ENCODE results near the gene PRKCA.
"Not testable (repeated sequence)": the region's sequence is repeated elsewhere in the genome, so short reads cannot be mapped to it uniquely, and the experiment has no call there.

PRKCA gene

GRCh38 chr17:66379996-66380395 lies 77.6 kb downstream of the PRKCA start:
- DNase-seq (ENCODE audit: low read depth in 2 of 2, low spot score in 1 of 2), result no peak

GRCh38 chr17:66381701-66382362 lies 79.4 kb downstream of the PRKCA start:
- no peak for DNase-seq (ENCODE audit: low read depth in 2 of 2, low spot score in 1 of 2)

DNA sequence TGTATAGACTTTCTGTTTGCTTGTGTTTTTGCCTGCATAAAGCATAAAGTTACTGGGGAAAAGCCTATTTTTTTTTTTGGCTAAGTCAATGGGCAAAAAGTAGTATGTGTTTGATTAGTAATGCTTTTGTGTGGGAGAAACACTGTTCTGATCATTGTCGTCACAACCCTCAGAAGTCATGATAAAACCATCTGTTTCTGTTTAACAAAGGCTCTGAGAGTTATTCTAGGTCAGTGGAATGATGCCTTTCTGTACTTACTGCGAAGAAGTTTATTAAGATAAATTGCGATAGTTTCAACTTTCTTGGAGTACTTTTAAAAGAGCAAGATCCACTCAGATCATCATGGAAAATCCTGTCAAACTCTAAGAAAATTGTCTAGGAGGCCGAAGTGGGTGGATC lies 80.9 kb downstream of the PRKCA start:
- DNase-seq (ENCODE audit: low read depth in 2 of 2, low spot score in 1 of 2), result no peak

DNA sequence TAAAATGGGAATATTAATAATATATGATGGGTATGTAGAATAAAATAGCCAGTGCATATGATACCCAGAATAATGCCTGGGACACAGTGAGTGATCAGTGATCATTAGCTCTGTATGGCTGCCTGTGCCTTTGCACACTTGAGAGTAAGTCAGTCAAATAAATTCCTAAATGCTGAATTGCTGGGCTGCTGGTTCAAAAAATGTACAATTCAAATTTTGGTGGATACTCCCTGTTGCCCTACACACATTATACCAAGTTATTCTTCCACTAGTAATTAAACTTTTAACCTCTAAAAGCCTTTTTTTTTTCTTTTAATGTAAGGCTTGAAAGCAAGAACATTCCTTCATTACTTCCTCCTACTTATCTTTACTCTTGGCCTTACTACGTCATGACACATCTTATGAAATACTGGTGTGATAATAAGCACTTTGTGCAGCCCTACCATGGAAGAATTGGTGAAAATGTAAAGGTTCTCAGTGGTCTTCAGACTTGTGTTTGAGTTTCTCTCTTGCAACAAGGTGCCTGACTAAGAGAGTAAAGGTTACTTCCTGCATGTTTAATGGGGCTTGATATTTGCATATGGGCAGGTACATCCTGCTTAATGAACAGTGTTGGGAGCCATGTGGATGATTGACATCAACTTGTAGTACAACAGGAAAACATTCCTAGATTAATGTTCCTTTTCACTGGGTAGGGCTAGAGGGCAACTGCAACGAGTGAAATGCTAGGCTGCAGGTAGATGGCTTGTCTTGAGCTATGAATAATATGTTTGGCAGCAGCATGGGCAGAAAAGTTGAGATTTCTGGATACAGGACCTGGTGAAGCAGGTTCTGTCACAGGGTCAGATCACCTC lies 84.3 kb downstream of the PRKCA start:
- no peak for DNase-seq (ENCODE audit: low read depth in 2 of 2, low spot score in 1 of 2)

DNA sequence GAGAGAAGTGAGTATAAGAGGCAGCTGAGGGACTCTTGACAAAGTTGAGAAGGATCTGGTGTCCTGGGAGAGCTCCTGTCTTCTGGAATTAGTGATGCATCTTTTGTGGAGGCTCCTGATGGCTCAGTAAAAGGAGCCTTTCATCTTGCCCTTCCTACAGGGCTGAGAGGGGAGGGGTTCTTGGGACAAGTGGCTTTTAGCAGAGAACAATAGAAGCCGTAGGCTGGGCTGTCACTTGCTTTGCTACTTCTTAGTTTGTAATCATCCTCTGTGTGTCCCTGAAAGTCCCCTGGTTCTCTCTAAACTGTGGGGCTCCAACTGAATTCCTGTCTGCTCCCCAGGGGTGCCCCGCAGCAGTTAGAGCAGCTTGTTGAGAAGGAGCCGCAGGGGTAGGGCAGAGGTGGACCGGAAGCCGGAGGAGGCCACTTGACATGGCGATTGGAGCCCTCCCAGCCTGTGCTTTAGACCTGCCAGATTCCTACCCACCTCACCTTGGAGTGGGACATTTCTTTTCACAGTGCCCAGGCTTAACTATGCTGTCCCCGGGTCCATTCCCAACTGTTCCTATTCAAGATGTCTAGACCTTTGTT lies 85.1 kb downstream of the PRKCA start:
- DNase-seq (ENCODE audit: low read depth in 2 of 2, low spot score in 1 of 2), result no peak

DNA sequence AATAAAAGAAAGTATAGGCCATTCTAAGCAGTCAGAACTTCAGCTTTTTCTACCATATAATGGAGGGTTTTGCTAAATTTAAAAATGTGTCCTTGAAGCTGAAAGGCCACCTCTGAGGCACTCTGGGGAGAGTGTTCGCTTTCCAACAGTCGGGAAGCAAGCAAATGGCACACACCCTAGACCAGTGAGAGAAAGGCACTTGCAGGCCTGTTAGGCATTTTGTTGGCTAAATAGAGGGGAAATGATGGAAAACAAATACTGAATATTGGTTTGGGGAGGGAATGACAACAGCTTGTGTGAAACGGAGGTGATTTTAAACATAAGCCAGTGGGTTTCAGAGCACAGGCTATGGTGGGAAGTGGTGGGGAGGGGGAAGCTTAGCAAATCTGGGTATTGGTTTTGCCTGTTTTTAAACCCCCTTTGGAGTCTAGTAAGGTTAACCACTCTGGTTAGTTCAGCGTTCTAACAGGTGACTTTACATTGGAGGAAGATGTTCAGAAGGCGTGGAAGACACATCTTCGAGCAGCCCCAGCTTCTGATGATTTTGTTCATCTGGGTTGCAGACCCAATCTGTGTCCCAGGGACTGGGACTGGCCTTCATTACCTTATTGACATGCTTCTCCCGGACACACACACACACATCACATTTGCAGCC lies 90.5 kb downstream of the PRKCA start:
- DNase-seq (ENCODE audit: low read depth in 2 of 2, low spot score in 1 of 2), result no peak

DNA sequence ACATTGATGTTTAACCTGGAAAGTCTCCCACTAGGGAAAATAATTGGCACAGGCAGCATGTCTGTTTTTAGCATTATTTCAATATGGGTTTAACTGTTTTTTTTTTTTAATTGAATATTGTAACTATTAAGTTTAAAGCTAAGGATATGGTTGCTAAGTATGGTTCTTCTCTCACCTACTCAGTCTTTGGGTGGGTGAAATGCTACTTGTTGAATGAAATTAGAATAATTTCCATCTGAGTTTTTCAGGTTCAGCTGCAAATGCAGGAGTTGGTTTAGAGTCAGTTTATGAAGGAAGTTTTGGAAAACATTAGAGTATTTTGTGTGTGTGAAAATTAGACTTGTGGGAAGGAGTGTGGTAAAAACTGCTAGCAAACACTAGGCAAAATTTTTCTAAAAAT lies 93.5 kb downstream of the PRKCA start:
- DNase-seq (ENCODE audit: low read depth in 2 of 2, low spot score in 1 of 2), result no peak

DNA sequence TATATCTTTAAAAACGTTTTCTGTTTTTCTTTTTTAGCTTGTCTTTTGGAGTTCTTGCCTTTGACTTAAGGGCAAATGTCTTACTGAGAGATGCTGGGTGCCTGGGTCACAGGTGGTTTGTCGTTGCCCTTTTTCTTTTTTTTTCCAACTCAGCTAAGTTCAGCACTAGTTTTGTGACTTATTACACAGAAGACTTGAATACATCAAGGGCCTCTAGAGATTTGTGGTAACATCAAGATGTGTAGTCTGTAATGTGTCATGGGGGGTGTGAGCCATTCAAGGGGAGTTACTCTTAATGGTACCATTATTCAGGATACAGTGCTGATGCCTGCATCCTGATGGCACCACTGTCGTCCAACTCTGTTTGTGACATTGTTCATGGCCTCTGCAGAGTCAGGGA lies 95.1 kb downstream of the PRKCA start:
- no peak for DNase-seq (ENCODE audit: low read depth in 2 of 2, low spot score in 1 of 2)

DNA sequence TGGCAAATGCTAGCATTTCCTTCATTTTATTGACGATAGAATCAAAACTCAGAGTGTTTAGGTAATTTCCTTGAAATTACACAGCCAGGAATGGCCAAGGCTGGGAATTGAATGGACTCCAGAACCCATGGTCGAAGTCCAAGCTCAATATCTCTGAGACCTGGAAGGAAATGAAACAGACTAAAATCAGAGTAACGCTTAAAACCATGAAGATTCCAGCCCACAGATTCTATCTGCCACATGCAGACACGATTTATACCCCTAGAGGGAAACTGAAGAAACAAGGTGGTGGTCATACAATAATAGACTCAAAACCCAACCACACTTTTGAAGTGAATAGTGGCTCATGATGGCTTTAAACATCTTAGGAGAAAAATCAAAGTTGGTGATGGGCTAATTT lies 95.6 kb downstream of the PRKCA start:
- DNase-seq (ENCODE audit: low read depth in 2 of 2, low spot score in 1 of 2), result no peak

- no peak for DNase-seq (ENCODE audit: low read depth in 2 of 2, low spot score in 1 of 2)
These were observed 96.2 kb downstream of the PRKCA start for GRCh38 chr17:66398617-66399016.

- DNase-seq (ENCODE audit: low read depth in 2 of 2, low spot score in 1 of 2), result no peak
These were observed 97.0 kb downstream of the PRKCA start for GRCh38 chr17:66399441-66399840.

GRCh38 chr17:66400041-66400688 lies 97.8 kb downstream of the PRKCA start:
- DNase-seq (ENCODE audit: low read depth in 2 of 2, low spot score in 1 of 2), result not testable (repeated sequence)

GRCh38 chr17:66400698-66401097 lies 98.3 kb downstream of the PRKCA start:
- DNase-seq (ENCODE audit: low read depth in 2 of 2, low spot score in 1 of 2), result no peak

DNA sequence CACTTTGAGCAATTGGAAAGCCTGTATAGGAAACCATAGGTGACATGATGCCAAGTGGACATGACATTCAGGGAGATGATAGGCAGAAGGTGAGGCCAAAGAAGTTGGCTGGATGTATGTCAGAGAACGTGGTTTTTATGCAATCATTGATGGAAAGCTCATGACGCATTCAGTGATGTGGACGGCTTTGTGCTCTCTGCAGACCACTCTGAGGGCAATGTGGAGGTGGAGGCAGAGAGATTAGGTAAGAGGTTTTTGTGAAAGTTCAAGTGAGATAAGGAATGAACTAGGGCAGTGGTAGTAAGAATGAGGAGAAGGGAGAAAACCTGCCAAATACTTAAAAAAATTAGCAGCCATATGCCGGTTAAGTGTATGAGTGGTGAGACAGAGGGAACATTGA lies 99.0 kb downstream of the PRKCA start:
- DNase-seq (ENCODE audit: low read depth in 2 of 2, low spot score in 1 of 2), result no peak

- DNase-seq (ENCODE audit: low read depth in 2 of 2, low spot score in 1 of 2), result no peak
These were observed 101.6 kb downstream of the PRKCA start for GRCh38 chr17:66403846-66404556.

DNA sequence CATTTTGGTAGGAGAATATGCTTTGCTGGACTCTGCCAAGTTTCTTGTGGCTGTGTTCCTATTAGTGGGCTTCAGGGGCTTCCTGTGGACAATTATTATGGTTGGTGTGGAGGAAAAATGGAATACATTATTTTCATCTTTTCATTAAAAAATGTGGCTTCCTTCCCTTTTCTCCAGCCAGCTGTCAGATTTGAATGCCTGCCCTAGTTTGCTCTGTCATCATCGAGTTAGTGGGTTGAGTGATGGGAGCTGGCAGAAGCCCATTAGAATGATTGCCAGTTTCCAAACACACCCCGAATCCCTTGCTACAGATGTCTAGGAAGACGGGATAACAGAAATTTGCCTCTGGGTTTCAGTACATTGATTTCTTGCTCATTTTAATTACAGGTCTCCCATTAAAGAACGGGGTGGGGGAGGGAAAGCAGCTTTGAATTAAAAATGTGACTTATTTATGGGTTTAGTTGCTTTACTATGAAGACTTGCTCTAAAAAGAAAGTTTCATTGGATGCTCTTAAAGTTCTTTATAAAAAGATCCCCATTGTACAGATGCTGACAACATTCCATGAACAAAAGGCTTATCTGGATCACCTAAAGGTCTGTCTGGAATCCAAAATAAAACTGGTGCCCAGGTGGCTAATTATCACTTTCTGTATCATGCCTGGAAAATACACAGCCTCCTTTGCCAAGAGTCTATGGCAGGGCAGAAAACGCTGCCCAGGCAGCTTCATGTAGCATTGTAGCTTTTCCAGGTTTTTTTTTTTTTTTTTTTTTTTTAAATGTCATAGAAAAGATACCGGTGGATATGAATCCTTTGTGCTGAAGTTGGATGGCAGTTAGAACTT lies 103.6 kb downstream of the PRKCA start:
- no peak for DNase-seq (ENCODE audit: low read depth in 2 of 2, low spot score in 1 of 2)

- no peak for DNase-seq (ENCODE audit: low read depth in 2 of 2, low spot score in 1 of 2)
These were observed 104.6 kb downstream of the PRKCA start for GRCh38 chr17:66406701-66407644.

DNA sequence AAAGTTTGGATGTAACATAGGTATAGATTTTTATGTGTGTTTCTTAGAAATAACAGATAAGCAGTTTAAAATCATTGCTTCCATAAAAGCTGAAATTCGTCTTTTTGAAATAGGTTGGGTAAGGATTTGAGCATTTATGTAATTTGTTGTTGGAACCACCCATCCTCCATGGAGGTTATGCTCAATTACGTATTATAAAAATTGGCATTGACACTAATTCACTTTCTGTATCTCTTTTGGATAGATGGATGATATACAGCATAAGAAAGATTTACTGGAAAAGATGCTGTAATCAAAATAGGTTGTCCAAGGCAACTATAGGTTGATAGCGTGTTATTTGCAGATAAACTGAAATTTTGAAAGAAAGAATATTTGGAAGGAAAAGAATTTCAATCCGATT lies 105.5 kb downstream of the PRKCA start:
- no peak for DNase-seq (ENCODE audit: low read depth in 2 of 2, low spot score in 1 of 2)

- DNase-seq (ENCODE audit: low read depth in 2 of 2, low spot score in 1 of 2), result no peak
These were observed 109.1 kb downstream of the PRKCA start for GRCh38 chr17:66411520-66411919.
